Breast epithelium (tissue), 3 donors: ENCODE measurements around the gene EIF4EBP3.

Experiments used
- POLR2A ChIP-seq: fragments of 450-650 bp; IDR thresholded peaks from one replicate; pipeline ENCODE4 v1.6.1; 2016; ENCODE audit warnings: antibody characterized with exemption, mild to moderate bottlenecking, moderate library complexity
- TF ChIP-seq, protein P1 (sequence below), 3 donors: fragments of 450-650 bp; IDR thresholded peaks; one replicate each; pipeline ENCODE4 v1.5.1; 2016 to 2017; ENCODE audit warnings: antibody characterized with exemption in 3 of 3, mild to moderate bottlenecking in 3 of 3, moderate library complexity in 3 of 3

DNA sequence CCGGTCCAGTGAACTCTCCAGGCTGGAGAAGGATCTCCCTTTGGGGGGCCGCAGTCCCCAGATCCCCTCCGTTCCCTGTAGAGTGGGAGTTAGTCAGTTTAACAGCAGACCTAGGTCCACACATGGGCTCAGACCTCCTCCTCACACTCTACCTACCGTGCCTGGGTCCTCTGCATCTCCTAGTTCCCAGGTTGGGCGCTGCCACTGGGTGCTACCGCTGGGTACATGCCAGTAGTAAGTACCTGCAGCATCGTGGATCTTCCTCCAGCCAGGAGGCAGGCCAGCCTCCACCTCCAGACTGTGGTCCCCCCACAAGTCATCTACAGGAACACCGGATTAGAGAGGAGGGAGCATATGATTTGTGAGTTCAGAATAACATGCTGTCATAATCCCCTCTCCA lies 16.1 kb downstream of the EIF4EBP3 start:
- no peak for TF ChIP-seq POLR2A
- TF ChIP-seq, protein P1, sequence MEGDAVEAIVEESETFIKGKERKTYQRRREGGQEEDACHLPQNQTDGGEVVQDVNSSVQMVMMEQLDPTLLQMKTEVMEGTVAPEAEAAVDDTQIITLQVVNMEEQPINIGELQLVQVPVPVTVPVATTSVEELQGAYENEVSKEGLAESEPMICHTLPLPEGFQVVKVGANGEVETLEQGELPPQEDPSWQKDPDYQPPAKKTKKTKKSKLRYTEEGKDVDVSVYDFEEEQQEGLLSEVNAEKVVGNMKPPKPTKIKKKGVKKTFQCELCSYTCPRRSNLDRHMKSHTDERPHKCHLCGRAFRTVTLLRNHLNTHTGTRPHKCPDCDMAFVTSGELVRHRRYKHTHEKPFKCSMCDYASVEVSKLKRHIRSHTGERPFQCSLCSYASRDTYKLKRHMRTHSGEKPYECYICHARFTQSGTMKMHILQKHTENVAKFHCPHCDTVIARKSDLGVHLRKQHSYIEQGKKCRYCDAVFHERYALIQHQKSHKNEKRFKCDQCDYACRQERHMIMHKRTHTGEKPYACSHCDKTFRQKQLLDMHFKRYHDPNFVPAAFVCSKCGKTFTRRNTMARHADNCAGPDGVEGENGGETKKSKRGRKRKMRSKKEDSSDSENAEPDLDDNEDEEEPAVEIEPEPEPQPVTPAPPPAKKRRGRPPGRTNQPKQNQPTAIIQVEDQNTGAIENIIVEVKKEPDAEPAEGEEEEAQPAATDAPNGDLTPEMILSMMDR (IDR thresholded peaks at IDR 0.05) = no peak
